WTC11 (cell line): ENCODE data around the gene KRT1. TPM values are rescaled to one million over a fixed set of nuclear protein-coding genes. Genes with fewer than 3 reads are reported as not detected.

ENCODE experiments used
- ATAC-seq: fragments of 200-7000 bp; cut with Tn5 transposase; 2 replicates; pipeline ENCODE4 v1.10.0; 2021; ENCODE audit warnings: mild to moderate bottlenecking, moderate library complexity
- CTCF ChIA-PET: fragments of 300-600 bp; sonication (Branson Sonifier 250); formaldehyde crosslinking; loops from one replicate; lab custom pipeline; 2021; ENCODE audit warnings: antibody characterized with exemption; lab: Charles Lee
- POLR2A ChIA-PET: fragments of 350-600 bp; sonication (Branson Sonifier 250); formaldehyde crosslinking; loops from one replicate; lab custom pipeline; 2021; ENCODE audit warnings: antibody characterized with exemption; lab: Charles Lee
- DNase-seq: peaks from one replicate; pipeline ENCODE4 v3.0.0; 2021; ENCODE audit warnings: low spot score
- H3K27ac Mint-ChIP-seq: 2 replicates; pipeline ENCODE4 v1.8.0; 2021; ENCODE audit warnings: mixed read lengths
- H3K27me3 Mint-ChIP-seq: 2 replicates; pipeline ENCODE4 v1.8.0; 2021; ENCODE audit warnings: low read depth, mild to moderate bottlenecking, moderate library complexity, mixed read lengths
- H3K36me3 Mint-ChIP-seq: 2 replicates; pipeline ENCODE4 v1.8.0; 2021; ENCODE audit warnings: mixed read lengths
- H3K4me1 Mint-ChIP-seq: 2 replicates; pipeline ENCODE4 v1.8.0; 2022; ENCODE audit warnings: mixed read lengths
- H3K4me3 Mint-ChIP-seq: 2 replicates; pipeline ENCODE4 v1.8.0; 2021; ENCODE audit warnings: mild to moderate bottlenecking, moderate library complexity, mixed read lengths
- H3K9me3 Mint-ChIP-seq: 2 replicates; pipeline ENCODE4 v1.8.0; 2021; ENCODE audit warnings: mixed read lengths
- CREB1 ChIP-seq: sonication (generic); formaldehyde crosslinking; IDR thresholded peaks from 2 replicates; pipeline ENCODE4 v1.8.0; 2023; ENCODE audit warnings: mild to moderate bottlenecking, missing genetic modification reagents
- CREM ChIP-seq: sonication (generic); formaldehyde crosslinking; IDR thresholded peaks from 2 replicates; pipeline ENCODE4 v1.8.1; 2022; ENCODE audit warnings: mild to moderate bottlenecking, missing genetic modification reagents, moderate library complexity
- FOXJ3 ChIP-seq: sonication (generic); formaldehyde crosslinking; IDR thresholded peaks from 2 replicates; pipeline ENCODE4 v1.9.0; 2021; ENCODE audit warnings: missing genetic modification reagents, mild to moderate bottlenecking, borderline replicate concordance
- GTF2I ChIP-seq: fragments of 250-450 bp; sonication (Bioruptor Pico); conservative IDR thresholded peaks from 2 replicates; pipeline ENCODE4 v1.4.0; 2021; ENCODE audit warnings: mild to moderate bottlenecking
- HMGA2 ChIP-seq: fragments of 250-450 bp; sonication (Bioruptor Pico); IDR thresholded peaks from 2 replicates; pipeline ENCODE4 v1.4.0; 2021; ENCODE audit warnings: mild to moderate bottlenecking, moderate library complexity
- JAZF1 ChIP-seq: fragments of 250-450 bp; sonication (Bioruptor Pico); IDR thresholded peaks from 2 replicates; pipeline ENCODE4 v1.9.0; 2021; ENCODE audit warnings: moderate library complexity, mild to moderate bottlenecking, inconsistent platforms
- OVOL2 ChIP-seq: fragments of 250-450 bp; sonication (Bioruptor Pico); IDR thresholded peaks from 2 replicates; pipeline ENCODE4 v1.9.0; 2021; ENCODE audit warnings: mild to moderate bottlenecking, borderline replicate concordance
- RELA ChIP-seq: sonication (generic); formaldehyde crosslinking; IDR thresholded peaks from 2 replicates; pipeline ENCODE4 v1.8.1; 2022; ENCODE audit warnings: missing genetic modification reagents, mild to moderate bottlenecking, borderline replicate concordance
- TCF7 ChIP-seq: sonication (generic); formaldehyde crosslinking; IDR thresholded peaks from 2 replicates; pipeline ENCODE4 v1.8.0; 2022; ENCODE audit warnings: mild to moderate bottlenecking, low read depth, missing genetic modification reagents, moderate library complexity
- TEAD1 ChIP-seq: sonication (generic); formaldehyde crosslinking; IDR thresholded peaks from 2 replicates; pipeline ENCODE4 v1.8.0; 2022; ENCODE audit warnings: mild to moderate bottlenecking, missing genetic modification reagents
- TEAD4 ChIP-seq: sonication (generic); formaldehyde crosslinking; IDR thresholded peaks from 2 replicates; pipeline ENCODE4 v1.8.0; 2022; ENCODE audit warnings: mild to moderate bottlenecking, missing genetic modification reagents
- TP53 ChIP-seq: sonication (generic); formaldehyde crosslinking; IDR thresholded peaks from 2 replicates; pipeline ENCODE4 v1.8.1; 2023; ENCODE audit warnings: mild to moderate bottlenecking, missing genetic modification reagents
- ZNF317 ChIP-seq: sonication (generic); formaldehyde crosslinking; IDR thresholded peaks from 2 replicates; pipeline ENCODE4 v1.8.1; 2023; ENCODE audit warnings: low read depth, mild to moderate bottlenecking, moderate library complexity, missing genetic modification reagents, borderline replicate concordance
- ZNF396 ChIP-seq: fragments of 250-450 bp; sonication (Bioruptor Pico); IDR thresholded peaks from 2 replicates; pipeline ENCODE4 v1.8.0; 2021; ENCODE audit warnings: mild to moderate bottlenecking, moderate library complexity, borderline replicate concordance
- total RNA-seq: library from RNA; stranded (reverse); gene quantifications from 3 replicates; pipeline ENCODE4 v1.2.3, GENCODE V29; 2021
- TF ChIP-seq, protein P1 (sequence below): sonication (generic); formaldehyde crosslinking; IDR thresholded peaks from 2 replicates; pipeline ENCODE4 v1.8.1; 2023; ENCODE audit warnings: mild to moderate bottlenecking, missing genetic modification reagents, moderate library complexity
- TF ChIP-seq, protein P2 (sequence below): sonication (generic); formaldehyde crosslinking; IDR thresholded peaks from 2 replicates; pipeline ENCODE4 v1.8.1; 2022; ENCODE audit warnings: mild to moderate bottlenecking, moderate library complexity, missing genetic modification reagents
- TF ChIP-seq, protein P3 (sequence below): sonication (generic); formaldehyde crosslinking; IDR thresholded peaks from 2 replicates; pipeline ENCODE4 v1.8.1; 2023; ENCODE audit warnings: mild to moderate bottlenecking, missing genetic modification reagents
- TF ChIP-seq, protein P4 (sequence below): sonication (generic); formaldehyde crosslinking; IDR thresholded peaks from 2 replicates; pipeline ENCODE4 v1.8.1; 2022; ENCODE audit warnings: low read depth, mild to moderate bottlenecking, moderate library complexity, missing genetic modification reagents, borderline replicate concordance
- TF ChIP-seq, protein P5 (sequence below): sonication (generic); formaldehyde crosslinking; conservative IDR thresholded peaks from 2 replicates; pipeline ENCODE4 v1.8.1; 2023; ENCODE audit warnings: mild to moderate bottlenecking, low read depth, missing genetic modification reagents, moderate library complexity
- TF ChIP-seq, protein P6 (sequence below): sonication (generic); formaldehyde crosslinking; IDR thresholded peaks from 2 replicates; pipeline ENCODE4 v1.8.0; 2022; ENCODE audit warnings: missing genetic modification reagents

KRT1 gene
- total RNA-seq, 1 experiment from 2014 or later, result not detected

DNA sequence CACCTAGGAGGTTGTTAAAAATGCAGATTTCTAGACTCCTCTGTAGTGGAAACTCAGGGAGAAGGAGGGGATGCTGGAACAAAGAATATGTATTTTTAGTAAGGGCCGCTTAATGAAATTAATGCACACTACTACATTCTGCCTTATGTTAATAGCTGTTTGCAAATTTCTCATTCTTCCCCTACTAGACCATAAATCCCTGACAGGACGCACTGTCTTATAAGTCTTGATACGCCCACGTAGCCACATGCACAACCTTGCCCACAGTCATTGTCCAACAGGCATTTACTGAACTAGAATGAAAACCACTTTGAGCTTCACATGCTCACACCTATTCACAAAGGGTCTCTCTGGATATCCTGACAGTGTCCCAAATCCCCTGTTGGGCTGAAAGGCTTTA, 38.7 kb downstream of the KRT1 start:
- H3K36me3 Mint-ChIP-seq, result no peaks in the 10 kb centered on the region
- H3K4me1 Mint-ChIP-seq, result no peaks in the 10 kb centered on the region
- POLR2A ChIA-PET, result no interaction called here
- ATAC-seq (no peak), DNase-seq (no peak)
- H3K27ac Mint-ChIP-seq, result no peak overlapping the region
- H3K27me3 Mint-ChIP-seq, result no peaks in the 10 kb centered on the region; the same call in 1 of the 2 replicates
- no peaks in the 10 kb centered on the region for H3K9me3 Mint-ChIP-seq
- CTCF ChIA-PET, result interaction anchor here (1.1 to 2.1 kb wide), 5 partner anchors 8 to 269 kb away, joined by 3 to 8 read pairs (median 6); no protein-coding TSS in a partner anchor
- TF ChIP-seq, protein P1, sequence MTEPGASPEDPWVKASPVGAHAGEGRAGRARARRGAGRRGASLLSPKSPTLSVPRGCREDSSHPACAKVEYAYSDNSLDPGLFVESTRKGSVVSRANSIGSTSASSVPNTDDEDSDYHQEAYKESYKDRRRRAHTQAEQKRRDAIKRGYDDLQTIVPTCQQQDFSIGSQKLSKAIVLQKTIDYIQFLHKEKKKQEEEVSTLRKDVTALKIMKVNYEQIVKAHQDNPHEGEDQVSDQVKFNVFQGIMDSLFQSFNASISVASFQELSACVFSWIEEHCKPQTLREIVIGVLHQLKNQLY (CRISPR knock-in tag), result no peak
- TF ChIP-seq TP53 (CRISPR knock-in tag) (no peak), CREB1 (CRISPR knock-in tag) (no peak), TEAD4 (no peak), CREM (no peak), JAZF1 (CRISPR knock-in tag) (no peak), FOXJ3 (no peak), TCF7 (CRISPR knock-in tag) (no peak), OVOL2 (no peak), ZNF396 (CRISPR knock-in tag) (no peak), HMGA2 (no peak), TEAD1 (CRISPR knock-in tag) (no peak), ZNF317 (no peak), GTF2I (CRISPR knock-in tag) (no peak), RELA (no peak)
- TF ChIP-seq, protein P2, sequence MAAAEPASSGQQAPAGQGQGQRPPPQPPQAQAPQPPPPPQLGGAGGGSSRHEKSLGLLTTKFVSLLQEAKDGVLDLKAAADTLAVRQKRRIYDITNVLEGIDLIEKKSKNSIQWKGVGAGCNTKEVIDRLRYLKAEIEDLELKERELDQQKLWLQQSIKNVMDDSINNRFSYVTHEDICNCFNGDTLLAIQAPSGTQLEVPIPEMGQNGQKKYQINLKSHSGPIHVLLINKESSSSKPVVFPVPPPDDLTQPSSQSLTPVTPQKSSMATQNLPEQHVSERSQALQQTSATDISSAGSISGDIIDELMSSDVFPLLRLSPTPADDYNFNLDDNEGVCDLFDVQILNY (CRISPR knock-in tag), result no peak
- TF ChIP-seq, protein P3, sequence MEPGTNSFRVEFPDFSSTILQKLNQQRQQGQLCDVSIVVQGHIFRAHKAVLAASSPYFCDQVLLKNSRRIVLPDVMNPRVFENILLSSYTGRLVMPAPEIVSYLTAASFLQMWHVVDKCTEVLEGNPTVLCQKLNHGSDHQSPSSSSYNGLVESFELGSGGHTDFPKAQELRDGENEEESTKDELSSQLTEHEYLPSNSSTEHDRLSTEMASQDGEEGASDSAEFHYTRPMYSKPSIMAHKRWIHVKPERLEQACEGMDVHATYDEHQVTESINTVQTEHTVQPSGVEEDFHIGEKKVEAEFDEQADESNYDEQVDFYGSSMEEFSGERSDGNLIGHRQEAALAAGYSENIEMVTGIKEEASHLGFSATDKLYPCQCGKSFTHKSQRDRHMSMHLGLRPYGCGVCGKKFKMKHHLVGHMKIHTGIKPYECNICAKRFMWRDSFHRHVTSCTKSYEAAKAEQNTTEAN (CRISPR knock-in tag), result no peak
- TF ChIP-seq, protein P4, sequence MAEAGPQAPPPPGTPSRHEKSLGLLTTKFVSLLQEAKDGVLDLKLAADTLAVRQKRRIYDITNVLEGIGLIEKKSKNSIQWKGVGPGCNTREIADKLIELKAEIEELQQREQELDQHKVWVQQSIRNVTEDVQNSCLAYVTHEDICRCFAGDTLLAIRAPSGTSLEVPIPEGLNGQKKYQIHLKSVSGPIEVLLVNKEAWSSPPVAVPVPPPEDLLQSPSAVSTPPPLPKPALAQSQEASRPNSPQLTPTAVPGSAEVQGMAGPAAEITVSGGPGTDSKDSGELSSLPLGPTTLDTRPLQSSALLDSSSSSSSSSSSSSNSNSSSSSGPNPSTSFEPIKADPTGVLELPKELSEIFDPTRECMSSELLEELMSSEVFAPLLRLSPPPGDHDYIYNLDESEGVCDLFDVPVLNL (CRISPR knock-in tag), result no peak
- TF ChIP-seq, protein P5, sequence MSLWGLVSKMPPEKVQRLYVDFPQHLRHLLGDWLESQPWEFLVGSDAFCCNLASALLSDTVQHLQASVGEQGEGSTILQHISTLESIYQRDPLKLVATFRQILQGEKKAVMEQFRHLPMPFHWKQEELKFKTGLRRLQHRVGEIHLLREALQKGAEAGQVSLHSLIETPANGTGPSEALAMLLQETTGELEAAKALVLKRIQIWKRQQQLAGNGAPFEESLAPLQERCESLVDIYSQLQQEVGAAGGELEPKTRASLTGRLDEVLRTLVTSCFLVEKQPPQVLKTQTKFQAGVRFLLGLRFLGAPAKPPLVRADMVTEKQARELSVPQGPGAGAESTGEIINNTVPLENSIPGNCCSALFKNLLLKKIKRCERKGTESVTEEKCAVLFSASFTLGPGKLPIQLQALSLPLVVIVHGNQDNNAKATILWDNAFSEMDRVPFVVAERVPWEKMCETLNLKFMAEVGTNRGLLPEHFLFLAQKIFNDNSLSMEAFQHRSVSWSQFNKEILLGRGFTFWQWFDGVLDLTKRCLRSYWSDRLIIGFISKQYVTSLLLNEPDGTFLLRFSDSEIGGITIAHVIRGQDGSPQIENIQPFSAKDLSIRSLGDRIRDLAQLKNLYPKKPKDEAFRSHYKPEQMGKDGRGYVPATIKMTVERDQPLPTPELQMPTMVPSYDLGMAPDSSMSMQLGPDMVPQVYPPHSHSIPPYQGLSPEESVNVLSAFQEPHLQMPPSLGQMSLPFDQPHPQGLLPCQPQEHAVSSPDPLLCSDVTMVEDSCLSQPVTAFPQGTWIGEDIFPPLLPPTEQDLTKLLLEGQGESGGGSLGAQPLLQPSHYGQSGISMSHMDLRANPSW (CRISPR knock-in tag), result no peak
- TF ChIP-seq, protein P6, sequence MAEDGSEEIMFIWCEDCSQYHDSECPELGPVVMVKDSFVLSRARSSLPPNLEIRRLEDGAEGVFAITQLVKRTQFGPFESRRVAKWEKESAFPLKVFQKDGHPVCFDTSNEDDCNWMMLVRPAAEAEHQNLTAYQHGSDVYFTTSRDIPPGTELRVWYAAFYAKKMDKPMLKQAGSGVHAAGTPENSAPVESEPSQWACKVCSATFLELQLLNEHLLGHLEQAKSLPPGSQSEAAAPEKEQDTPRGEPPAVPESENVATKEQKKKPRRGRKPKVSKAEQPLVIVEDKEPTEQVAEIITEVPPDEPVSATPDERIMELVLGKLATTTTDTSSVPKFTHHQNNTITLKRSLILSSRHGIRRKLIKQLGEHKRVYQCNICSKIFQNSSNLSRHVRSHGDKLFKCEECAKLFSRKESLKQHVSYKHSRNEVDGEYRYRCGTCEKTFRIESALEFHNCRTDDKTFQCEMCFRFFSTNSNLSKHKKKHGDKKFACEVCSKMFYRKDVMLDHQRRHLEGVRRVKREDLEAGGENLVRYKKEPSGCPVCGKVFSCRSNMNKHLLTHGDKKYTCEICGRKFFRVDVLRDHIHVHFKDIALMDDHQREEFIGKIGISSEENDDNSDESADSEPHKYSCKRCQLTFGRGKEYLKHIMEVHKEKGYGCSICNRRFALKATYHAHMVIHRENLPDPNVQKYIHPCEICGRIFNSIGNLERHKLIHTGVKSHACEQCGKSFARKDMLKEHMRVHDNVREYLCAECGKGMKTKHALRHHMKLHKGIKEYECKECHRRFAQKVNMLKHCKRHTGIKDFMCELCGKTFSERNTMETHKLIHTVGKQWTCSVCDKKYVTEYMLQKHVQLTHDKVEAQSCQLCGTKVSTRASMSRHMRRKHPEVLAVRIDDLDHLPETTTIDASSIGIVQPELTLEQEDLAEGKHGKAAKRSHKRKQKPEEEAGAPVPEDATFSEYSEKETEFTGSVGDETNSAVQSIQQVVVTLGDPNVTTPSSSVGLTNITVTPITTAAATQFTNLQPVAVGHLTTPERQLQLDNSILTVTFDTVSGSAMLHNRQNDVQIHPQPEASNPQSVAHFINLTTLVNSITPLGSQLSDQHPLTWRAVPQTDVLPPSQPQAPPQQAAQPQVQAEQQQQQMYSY (CRISPR knock-in tag), result no peak
- H3K4me3 Mint-ChIP-seq, result no peak overlapping the region
